Upper lobe of left lung (tissue), 6 donors: Measurements from ENCODE around the gene PLB1. TPM values are rescaled to one million over a fixed set of nuclear protein-coding genes. Genes with fewer than 3 reads are reported as not detected.

Experiments used
- ATAC-seq, 2 donors: fragments of 200-7000 bp; cut with Tn5 transposase; one replicate each; pipeline ENCODE4 v1.9.1; 2022; ENCODE audit warnings: mild to moderate bottlenecking in 2 of 2, moderate library complexity in 2 of 2; ENCODE audit not compliant: low FRiP score in 2 of 2
- DNase-seq, 2 donors: peaks; one replicate each; pipeline ENCODE4 v3.0.0-alpha.2; 2019 to 2020
- H3K27ac ChIP-seq, 4 donors: fragments of 200-600 bp; sonication (generic); one replicate each; pipeline ENCODE4 v1.5.1; 2016 to 2019
- H3K27me3 ChIP-seq, 4 donors: fragments of 200-600 bp; sonication (generic); one replicate each; pipeline ENCODE4 v1.5.1; 2017 to 2019
- H3K36me3 ChIP-seq, 4 donors: fragments of 200-600 bp; sonication (generic); one replicate each; pipeline ENCODE4 v1.5.1; 2016 to 2019
- H3K4me1 ChIP-seq, 4 donors: fragments of 200-600 bp; sonication (generic); one replicate each; pipeline ENCODE4 v1.5.1; 2018 to 2019
- H3K4me3 ChIP-seq, 4 donors: fragments of 200-600 bp; sonication (generic); one replicate each; pipeline ENCODE4 v1.5.1; 2017 to 2019; ENCODE audit warnings: mild to moderate bottlenecking in 2 of 4, moderate library complexity in 1 of 4
- H3K9me3 ChIP-seq, 4 donors: fragments of 200-600 bp; sonication (generic); one replicate each; pipeline ENCODE4 v1.5.1; 2018 to 2019
- CTCF ChIP-seq, 6 experiments: fragments of 450-650 bp in 4 of 6; fragments of 200-600 bp in 2 of 6; sonication (generic) in 2 of 6; IDR thresholded peaks; one replicate each; pipeline ENCODE4 v1.5.1; 2016 to 2019; ENCODE audit warnings: antibody characterized with exemption in 6 of 6
- EP300 ChIP-seq, 4 donors: sonication (generic); formaldehyde crosslinking; IDR thresholded peaks; one replicate each; pipeline ENCODE4 v1.5.1; 2017; ENCODE audit warnings: antibody characterized with exemption in 4 of 4, control low read depth in 2 of 4
- POLR2A ChIP-seq, 4 donors: fragments of 450-650 bp; IDR thresholded peaks; one replicate each; pipeline ENCODE4 v1.5.1; 2016 to 2017; ENCODE audit warnings: antibody characterized with exemption in 4 of 4, mild to moderate bottlenecking in 2 of 4
- POLR2AphosphoS5 ChIP-seq, 2 donors: sonication (generic); formaldehyde crosslinking; IDR thresholded peaks; one replicate each; pipeline ENCODE4 v1.5.1; 2017; ENCODE audit warnings: antibody characterized with exemption in 2 of 2
- WGBS, 2 donors: methylation state at CpG; one replicate each; pipeline ENCODE4 v1.1.5; 2017 to 2018; 5-methylcytosine and 5-hydroxymethylcytosine counted together
- total RNA-seq, 6 donors: library from RNA; depleted of rRNA in 4 of 6; stranded (reverse); fragments of >200 nt in 4 of 6; gene quantifications; one replicate each; pipeline versions ENCODE4 v1.1.0 to v1.2.1, GENCODE V29; 2016 to 2021
- donor health status: DM: no; HTN: no; CAD: no; lungs with moderate emphysema.
- donor health status: DM: no; HTN: yes; CAD: no; lungs with severe emphysema.

The PLB1 gene
- total RNA-seq, 6 donors from 2014 or later = 3.1 to 9.1 (median 5.4) TPM

GRCh38 chr2:28505361-28505760, 9.5 kb downstream of the PLB1 start:
- DNase-seq (no peak), ATAC-seq (no peak)
- Histone ChIP-seq H3K9me3 (no peaks in the 10 kb centered on the region), H3K36me3 (no peaks in the 10 kb centered on the region), H3K4me3 (no peak overlapping the region), H3K4me1 (no peaks in the 10 kb centered on the region), H3K27me3 (no peaks in the 10 kb centered on the region), H3K27ac (no peak overlapping the region)
- WGBS, 2 donors = 55 to 66% methylated on average over 4 of the region's 4 CpGs
- TF ChIP-seq CTCF (IDR thresholded peaks at IDR 0.05) (no peak), POLR2A (IDR thresholded peaks at IDR 0.05) (no peak), EP300 (IDR thresholded peaks at IDR 0.05) (no peak), POLR2AphosphoS5 (IDR thresholded peaks at IDR 0.05) (no peak)

GRCh38 chr2:28506112-28506910, 10.5 kb downstream of the PLB1 start:
- H3K4me3 ChIP-seq = no peak overlapping the region
- no peak for DNase-seq
- no peak overlapping the region for H3K27ac ChIP-seq
- TF ChIP-seq POLR2A (IDR thresholded peaks at IDR 0.05) = no peak
- TF ChIP-seq CTCF (IDR thresholded peaks at IDR 0.05) = no peak
- no peak for TF ChIP-seq POLR2AphosphoS5 (IDR thresholded peaks at IDR 0.05)
- TF ChIP-seq EP300 (IDR thresholded peaks at IDR 0.05) = no peak
- 89 to 91% methylated on average over 5 of the region's 5 CpGs for WGBS, 2 donors
- no peaks in the 10 kb centered on the region for H3K27me3 ChIP-seq
- no peaks in the 10 kb centered on the region for H3K9me3 ChIP-seq
- no peaks in the 10 kb centered on the region for H3K36me3 ChIP-seq
- ATAC-seq = no peak
- no peaks in the 10 kb centered on the region for H3K4me1 ChIP-seq

- Histone ChIP-seq H3K27ac (no peak overlapping the region), H3K9me3 (no peaks in the 10 kb centered on the region), H3K27me3 (no peaks in the 10 kb centered on the region), H3K36me3 (no peaks in the 10 kb centered on the region), H3K4me1 (no peaks in the 10 kb centered on the region), H3K4me3 (no peak overlapping the region)
- ATAC-seq (peak; percentile 17 to 63), DNase-seq (no peak)
- TF ChIP-seq POLR2A (IDR thresholded peaks at IDR 0.05) (no peak), EP300 (IDR thresholded peaks at IDR 0.05) (no peak), CTCF (IDR thresholded peaks at IDR 0.05) (no peak), POLR2AphosphoS5 (IDR thresholded peaks at IDR 0.05) (no peak)
- 73 to 83% methylated on average over 6 of the region's 6 CpGs for WGBS, 2 donors
Measured at GRCh38 chr2:28507796-28508764, 12.2 kb downstream of the PLB1 start.

- no peaks in the 10 kb centered on the region for H3K4me1 ChIP-seq
- DNase-seq (no peak), ATAC-seq (no peak)
- no peaks in the 10 kb centered on the region for H3K27me3 ChIP-seq
- H3K4me3 ChIP-seq = no peak overlapping the region
- WGBS, 2 donors = 65 to 100% methylated on average over 1 of the region's 1 CpG
- H3K36me3 ChIP-seq = no peaks in the 10 kb centered on the region
- no peak overlapping the region for H3K27ac ChIP-seq
- no peaks in the 10 kb centered on the region for H3K9me3 ChIP-seq
- TF ChIP-seq POLR2A (IDR thresholded peaks at IDR 0.05) = no peak
Measured at GRCh38 chr2:28509361-28509760, 13.5 kb downstream of the PLB1 start.

GRCh38 chr2:28510184-28510583, 14.3 kb downstream of the PLB1 start:
- WGBS, 2 donors = 69 to 75% methylated on average over 2 of the region's 2 CpGs
- no peak for ATAC-seq
- Histone ChIP-seq H3K27ac (no peak overlapping the region), H3K4me1 (no peaks in the 10 kb centered on the region), H3K36me3 (no peaks in the 10 kb centered on the region), H3K9me3 (no peaks in the 10 kb centered on the region), H3K4me3 (no peak overlapping the region), H3K27me3 (no peaks in the 10 kb centered on the region)
- DNase-seq = no peak
- TF ChIP-seq CTCF (IDR thresholded peaks at IDR 0.05) (no peak), POLR2A (IDR thresholded peaks at IDR 0.05) (no peak), POLR2AphosphoS5 (IDR thresholded peaks at IDR 0.05) (no peak), EP300 (IDR thresholded peaks at IDR 0.05) (no peak)
